Measurements from ENCODE around the gene SNORC. TPM values are rescaled to one million over a fixed set of nuclear protein-coding genes. Genes with fewer than 3 reads are reported as not detected.

The SNORC gene
- total RNA-seq, 1 donor from 2014 or later, result 5.6 TPM

DNA sequence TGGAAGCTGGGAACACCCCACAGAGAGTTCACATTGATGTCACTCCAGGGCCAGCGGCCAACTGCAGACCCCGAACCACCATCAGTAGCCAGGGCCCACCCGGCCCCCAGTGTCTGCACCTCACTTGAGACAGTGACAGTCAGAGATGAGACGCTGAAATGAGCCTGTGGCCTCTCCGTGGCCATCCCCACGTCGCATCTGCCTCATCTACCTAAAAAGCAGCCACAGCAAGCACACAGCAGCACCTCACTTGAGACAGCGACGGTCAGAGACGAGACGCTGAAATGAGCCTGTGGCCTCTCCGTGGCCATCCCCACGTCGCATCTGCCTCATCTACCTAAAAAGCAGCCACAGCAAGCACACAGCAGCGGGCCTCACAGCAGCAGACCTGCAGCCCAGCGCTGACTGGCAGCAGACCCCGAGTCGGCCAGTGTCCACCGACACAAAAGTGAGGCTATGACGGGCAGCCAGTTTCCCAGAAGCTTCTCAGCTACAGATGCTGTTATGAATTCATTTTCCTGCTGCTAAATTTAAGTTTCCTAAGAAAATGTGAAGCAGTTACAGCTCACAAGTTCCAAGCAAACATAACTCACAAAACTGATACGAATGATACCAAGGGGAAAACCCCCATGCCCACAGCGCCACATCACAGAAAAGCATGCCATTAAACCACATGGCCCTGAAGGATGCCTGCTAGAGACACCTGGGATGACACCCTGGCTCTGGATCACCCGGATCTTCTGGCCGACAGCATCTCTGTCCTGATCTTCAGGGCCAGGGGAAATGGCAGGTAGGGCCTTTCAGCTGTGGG lies 27.7 kb downstream of the SNORC start:
- peaks cover 4% of the 10 kb centered on the region for H3K27me3 Mint-ChIP-seq (ENCODE audit: unreplicated experiment)
- H3K36me3 Mint-ChIP-seq (ENCODE audit: low read depth, unreplicated experiment), result no peaks in the 10 kb centered on the region
- no peak overlapping the region for H3K4me3 Mint-ChIP-seq (ENCODE audit: unreplicated experiment)
- no peak overlapping the region for H3K27ac Mint-ChIP-seq (ENCODE audit: unreplicated experiment)
- H3K9me3 Mint-ChIP-seq (ENCODE audit: unreplicated experiment), result no peaks in the 10 kb centered on the region
- peaks cover 4% of the 10 kb centered on the region for H3K4me1 Mint-ChIP-seq (ENCODE audit: unreplicated experiment)
- no peak for TF ChIP-seq CTCF (IDR thresholded peaks at IDR 0.05; ENCODE audit: unreplicated experiment)
- no peak for DNase-seq (ENCODE audit: low spot score)

GRCh38 chr2:232898592-232899543 lies 28.8 kb downstream of the SNORC start:
- Mint-ChIP-seq H3K27me3 (ENCODE audit: unreplicated experiment) (peaks cover 4% of the 10 kb centered on the region), H3K36me3 (ENCODE audit: low read depth, unreplicated experiment) (no peaks in the 10 kb centered on the region), H3K27ac (ENCODE audit: unreplicated experiment) (no peak overlapping the region), H3K4me3 (ENCODE audit: unreplicated experiment) (no peak overlapping the region), H3K9me3 (ENCODE audit: unreplicated experiment) (no peaks in the 10 kb centered on the region), H3K4me1 (ENCODE audit: unreplicated experiment) (peaks cover 4% of the 10 kb centered on the region)
- no peak for DNase-seq (ENCODE audit: low spot score)
- TF ChIP-seq CTCF (IDR thresholded peaks at IDR 0.05; ENCODE audit: unreplicated experiment), result no peak

DNA sequence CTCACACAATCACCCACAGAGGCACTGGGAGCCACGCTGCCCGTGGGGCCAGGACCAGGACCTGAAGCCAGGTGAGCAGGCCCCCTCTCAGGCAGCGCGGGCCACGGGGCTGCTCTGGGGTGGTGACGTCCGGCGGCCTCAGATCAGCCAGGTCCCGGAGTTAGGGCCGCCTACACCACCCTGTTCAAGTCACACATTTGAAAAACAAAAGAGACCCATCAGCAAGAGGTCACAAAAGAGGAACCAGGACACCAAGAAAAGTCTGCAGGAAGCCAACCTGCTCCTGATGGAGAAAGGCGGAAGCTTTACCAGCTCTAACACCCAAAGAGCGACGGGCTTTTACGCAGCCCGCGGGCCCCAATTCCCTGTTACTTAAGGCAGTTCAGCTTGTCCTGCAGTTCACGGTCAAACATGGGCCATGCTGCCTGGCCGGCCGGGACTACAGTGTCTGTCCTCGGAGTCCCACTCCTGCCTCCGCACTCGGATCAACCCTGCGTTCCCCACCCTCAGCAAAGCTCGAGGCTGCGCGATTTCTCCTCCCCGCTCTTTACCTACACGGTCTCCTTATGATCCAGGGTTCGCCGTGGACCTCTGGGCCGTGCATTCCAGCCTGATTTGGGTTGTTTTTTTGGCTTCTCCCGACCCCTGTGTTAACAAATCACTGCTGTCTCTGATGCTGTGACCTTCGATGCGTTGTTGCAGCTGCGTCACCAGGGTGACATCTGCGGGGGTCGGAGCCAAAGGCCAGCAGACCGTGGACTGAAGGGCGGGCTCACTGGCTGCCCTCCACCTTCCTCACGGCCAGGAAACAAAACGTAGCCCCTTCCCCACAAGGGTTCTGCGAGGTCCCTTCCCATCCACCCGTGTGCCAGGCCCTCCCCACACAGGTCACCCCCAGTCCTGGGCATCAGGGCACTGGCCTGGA lies 31.0 kb downstream of the SNORC start:
- no peak for DNase-seq (ENCODE audit: low spot score)
- no peak for TF ChIP-seq CTCF (IDR thresholded peaks at IDR 0.05; ENCODE audit: unreplicated experiment)

GRCh38 chr2:232901736-232902578 lies 31.9 kb downstream of the SNORC start:
- Mint-ChIP-seq H3K27ac (ENCODE audit: unreplicated experiment) (no peak overlapping the region), H3K9me3 (ENCODE audit: unreplicated experiment) (no peaks in the 10 kb centered on the region), H3K27me3 (ENCODE audit: unreplicated experiment) (peaks cover 4% of the 10 kb centered on the region), H3K4me3 (ENCODE audit: unreplicated experiment) (no peak overlapping the region), H3K36me3 (ENCODE audit: low read depth, unreplicated experiment) (no peaks in the 10 kb centered on the region), H3K4me1 (ENCODE audit: unreplicated experiment) (peaks cover 4% of the 10 kb centered on the region)
- TF ChIP-seq CTCF (IDR thresholded peaks at IDR 0.05; ENCODE audit: unreplicated experiment), result no peak
- no peak for DNase-seq (ENCODE audit: low spot score)

More for the DNA sequence above, 31.0 kb downstream of the SNORC start:
- Mint-ChIP-seq H3K9me3 (ENCODE audit: unreplicated experiment) (no peaks in the 10 kb centered on the region), H3K27me3 (ENCODE audit: unreplicated experiment) (peaks cover 4% of the 10 kb centered on the region), H3K27ac (ENCODE audit: unreplicated experiment) (no peak overlapping the region), H3K36me3 (ENCODE audit: low read depth, unreplicated experiment) (no peaks in the 10 kb centered on the region), H3K4me1 (ENCODE audit: unreplicated experiment) (peaks cover 4% of the 10 kb centered on the region), H3K4me3 (ENCODE audit: unreplicated experiment) (no peak overlapping the region)
